WTC11 (cell line): ENCODE measurements around the gene CFAP20. TPM values are rescaled to one million over a fixed set of nuclear protein-coding genes. Genes with fewer than 3 reads are reported as not detected.
"Not testable (repeated sequence)": the region's sequence is repeated elsewhere in the genome, so short reads cannot be mapped to it uniquely, and the experiment has no call there.

ENCODE experiments used
- ATAC-seq: fragments of 200-7000 bp; cut with Tn5 transposase; 2 replicates; pipeline ENCODE4 v1.10.0; 2021; ENCODE audit warnings: mild to moderate bottlenecking, moderate library complexity
- CTCF ChIA-PET: fragments of 300-600 bp; sonication (Branson Sonifier 250); formaldehyde crosslinking; loops from one replicate; lab custom pipeline; 2021; ENCODE audit warnings: antibody characterized with exemption; lab: Charles Lee
- POLR2A ChIA-PET: fragments of 350-600 bp; sonication (Branson Sonifier 250); formaldehyde crosslinking; loops from one replicate; lab custom pipeline; 2021; ENCODE audit warnings: antibody characterized with exemption; lab: Charles Lee
- DNase-seq: peaks from one replicate; pipeline ENCODE4 v3.0.0; 2021; ENCODE audit warnings: low spot score
- H3K27ac Mint-ChIP-seq: 2 replicates; pipeline ENCODE4 v1.8.0; 2021; ENCODE audit warnings: mixed read lengths
- H3K27me3 Mint-ChIP-seq: 2 replicates; pipeline ENCODE4 v1.8.0; 2021; ENCODE audit warnings: low read depth, mild to moderate bottlenecking, moderate library complexity, mixed read lengths
- H3K36me3 Mint-ChIP-seq: 2 replicates; pipeline ENCODE4 v1.8.0; 2021; ENCODE audit warnings: mixed read lengths
- H3K4me1 Mint-ChIP-seq: 2 replicates; pipeline ENCODE4 v1.8.0; 2022; ENCODE audit warnings: mixed read lengths
- H3K4me3 Mint-ChIP-seq: 2 replicates; pipeline ENCODE4 v1.8.0; 2021; ENCODE audit warnings: mild to moderate bottlenecking, moderate library complexity, mixed read lengths
- H3K9me3 Mint-ChIP-seq: 2 replicates; pipeline ENCODE4 v1.8.0; 2021; ENCODE audit warnings: mixed read lengths
- AFF4 ChIP-seq: sonication (generic); formaldehyde crosslinking; IDR thresholded peaks from 2 replicates; pipeline ENCODE4 v1.8.1; 2023; ENCODE audit warnings: mild to moderate bottlenecking, missing genetic modification reagents, borderline replicate concordance
- AR ChIP-seq: fragments of 250-450 bp; sonication (Bioruptor Pico); IDR thresholded peaks from 2 replicates; pipeline ENCODE4 v1.9.0; 2021; ENCODE audit warnings: mild to moderate bottlenecking
- CDX4 ChIP-seq: fragments of 250-450 bp; sonication (Bioruptor Pico); IDR thresholded peaks from 2 replicates; pipeline ENCODE4 v1.9.0; 2021; ENCODE audit warnings: moderate library complexity, mild to moderate bottlenecking, inconsistent platforms, borderline replicate concordance
- CTCF ChIP-seq: fragments of 200-600 bp; IDR thresholded peaks from 2 replicates; pipeline ENCODE4 v1.8.0; 2022; ENCODE audit warnings: antibody characterized with exemption
- GRHL2 ChIP-seq: fragments of 250-450 bp; sonication (Bioruptor Pico); IDR thresholded peaks from 2 replicates; pipeline ENCODE4 v1.8.0; 2022; ENCODE audit warnings: mild to moderate bottlenecking, moderate library complexity; ENCODE audit not compliant: insufficient replicate concordance, severe bottlenecking
- JAZF1 ChIP-seq: fragments of 250-450 bp; sonication (Bioruptor Pico); IDR thresholded peaks from 2 replicates; pipeline ENCODE4 v1.9.0; 2021; ENCODE audit warnings: moderate library complexity, mild to moderate bottlenecking, inconsistent platforms
- JUN ChIP-seq: sonication (generic); formaldehyde crosslinking; IDR thresholded peaks from 2 replicates; pipeline ENCODE4 v1.8.0; 2023; ENCODE audit warnings: mild to moderate bottlenecking, missing genetic modification reagents
- MLX ChIP-seq: sonication (generic); formaldehyde crosslinking; IDR thresholded peaks from 2 replicates; pipeline ENCODE4 v1.8.1; 2023; ENCODE audit warnings: mild to moderate bottlenecking, missing genetic modification reagents, moderate library complexity
- MXD4 ChIP-seq: fragments of 250-450 bp; sonication (Bioruptor Pico); IDR thresholded peaks from 2 replicates; pipeline ENCODE4 v1.8.0; 2021; ENCODE audit warnings: mild to moderate bottlenecking, moderate library complexity, borderline replicate concordance
- NFYB ChIP-seq: sonication (generic); formaldehyde crosslinking; conservative IDR thresholded peaks from 2 replicates; pipeline ENCODE4 v1.8.0; 2022; ENCODE audit warnings: low read depth, missing genetic modification reagents
- RORB ChIP-seq: fragments of 250-450 bp; sonication (Bioruptor Pico); IDR thresholded peaks from 2 replicates; pipeline ENCODE4 v1.9.0; 2021; ENCODE audit warnings: mild to moderate bottlenecking
- SOX15 ChIP-seq: fragments of 250-450 bp; sonication (Bioruptor Pico); IDR thresholded peaks from 2 replicates; pipeline ENCODE4 v1.9.0; 2021; ENCODE audit warnings: mild to moderate bottlenecking
- TEAD1 ChIP-seq: sonication (generic); formaldehyde crosslinking; IDR thresholded peaks from 2 replicates; pipeline ENCODE4 v1.8.0; 2022; ENCODE audit warnings: mild to moderate bottlenecking, missing genetic modification reagents
- ZNF138 ChIP-seq: sonication (generic); formaldehyde crosslinking; conservative IDR thresholded peaks from 2 replicates; pipeline ENCODE4 v1.8.1; 2022; ENCODE audit warnings: mild to moderate bottlenecking, moderate library complexity, missing genetic modification reagents
- ZNF263 ChIP-seq: sonication (generic); formaldehyde crosslinking; IDR thresholded peaks from 2 replicates; pipeline ENCODE4 v1.8.1; 2022; ENCODE audit warnings: low read depth, mild to moderate bottlenecking, moderate library complexity, missing genetic modification reagents
- ZNF317 ChIP-seq: sonication (generic); formaldehyde crosslinking; IDR thresholded peaks from 2 replicates; pipeline ENCODE4 v1.8.1; 2023; ENCODE audit warnings: low read depth, mild to moderate bottlenecking, moderate library complexity, missing genetic modification reagents, borderline replicate concordance
- ZNF512 ChIP-seq: sonication (generic); formaldehyde crosslinking; IDR thresholded peaks from 2 replicates; pipeline ENCODE4 v1.8.1; 2022; ENCODE audit warnings: missing genetic modification reagents, borderline replicate concordance
- total RNA-seq: library from RNA; stranded (reverse); gene quantifications from 3 replicates; pipeline ENCODE4 v1.2.3, GENCODE V29; 2021
- TF ChIP-seq, protein P1 (sequence below): sonication (generic); formaldehyde crosslinking; IDR thresholded peaks from 2 replicates; pipeline ENCODE4 v1.8.1; 2022; ENCODE audit warnings: low read depth, missing genetic modification reagents, borderline replicate concordance
- TF ChIP-seq, protein P2 (sequence below): sonication (generic); formaldehyde crosslinking; IDR thresholded peaks from 2 replicates; pipeline ENCODE4 v1.8.1; 2023; ENCODE audit warnings: mild to moderate bottlenecking, missing genetic modification reagents, moderate library complexity

CFAP20 gene
- total RNA-seq, 1 experiment from 2014 or later = 41.9 TPM

- no peak for TF ChIP-seq ZNF512
- no peak for TF ChIP-seq ZNF263 (CRISPR knock-in tag)
- TF ChIP-seq SOX15 (CRISPR knock-in tag) = no peak
- no peak for TF ChIP-seq JAZF1 (CRISPR knock-in tag)
- no peak for TF ChIP-seq GRHL2 (CRISPR knock-in tag)
- TF ChIP-seq ZNF317 (CRISPR knock-in tag) = no peak
- TF ChIP-seq CTCF = no peak
- no peak for TF ChIP-seq TEAD1 (CRISPR knock-in tag)
Observed at GRCh38 chr16:58082381-58082780, 46.8 kb downstream of the CFAP20 start (continued).

DNA sequence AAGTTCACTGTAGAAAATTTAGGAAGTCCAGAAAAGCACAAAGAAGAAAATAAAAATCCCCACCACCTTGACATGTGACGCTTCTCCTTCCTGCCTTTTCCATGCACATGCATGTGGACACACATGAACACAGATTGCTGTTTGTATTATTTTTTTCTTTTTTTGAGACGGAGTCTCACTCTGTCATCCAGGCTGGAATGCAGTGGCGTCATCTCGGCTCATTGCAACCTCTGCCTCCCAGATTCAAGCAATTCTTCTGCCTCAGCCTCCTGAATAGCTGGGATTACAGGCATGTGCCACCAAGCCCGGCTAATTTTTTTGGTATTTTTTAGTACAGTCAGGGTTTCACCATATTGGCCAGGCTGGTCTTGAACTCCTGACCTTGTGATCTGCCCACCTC is 48.5 kb downstream of the CFAP20 start:
- DNase-seq, H3K4me3 Mint-ChIP-seq, ATAC-seq, H3K27me3 Mint-ChIP-seq, H3K27ac Mint-ChIP-seq, H3K36me3 Mint-ChIP-seq, POLR2A ChIA-PET: not testable (repeated sequence)
- Mint-ChIP-seq H3K9me3 (peaks cover 18% of the 10 kb centered on the region), H3K4me1 (peaks cover 11% of the 10 kb centered on the region)
- CTCF ChIA-PET = interaction anchor here (1.0 to 1.4 kb wide), 2 partner anchors 17 to 47 kb away, joined by 3 to 4 read pairs; no protein-coding TSS in a partner anchor

- peaks cover 6% of the 10 kb centered on the region for H3K36me3 Mint-ChIP-seq
- ATAC-seq (no peak), DNase-seq (no peak)
- H3K27me3 Mint-ChIP-seq = peaks cover 13% of the 10 kb centered on the region
- CTCF ChIA-PET = interaction anchor here (1.0 kb wide), 1 partner anchor 20 kb away, joined by 3 read pairs; no protein-coding TSS in a partner anchor
- POLR2A ChIA-PET = interaction anchor here (0.6 kb wide), 1 partner anchor 85 kb away, joined by 3 read pairs; no protein-coding TSS in a partner anchor
- H3K9me3 Mint-ChIP-seq = peaks cover 26% of the 10 kb centered on the region
- H3K4me1 Mint-ChIP-seq = no peaks in the 10 kb centered on the region
- H3K27ac Mint-ChIP-seq = no peak overlapping the region
- H3K4me3 Mint-ChIP-seq = no peak overlapping the region
- TF ChIP-seq AFF4 (CRISPR knock-in tag) (no peak), MXD4 (CRISPR knock-in tag) (no peak), MLX (CRISPR knock-in tag) (no peak), JUN (CRISPR knock-in tag) (no peak), CDX4 (CRISPR knock-in tag) (no peak), RORB (CRISPR knock-in tag) (no peak), AR (no peak), NFYB (CRISPR knock-in tag) (no peak), ZNF138 (CRISPR knock-in tag) (no peak)
- TF ChIP-seq, protein P1, sequence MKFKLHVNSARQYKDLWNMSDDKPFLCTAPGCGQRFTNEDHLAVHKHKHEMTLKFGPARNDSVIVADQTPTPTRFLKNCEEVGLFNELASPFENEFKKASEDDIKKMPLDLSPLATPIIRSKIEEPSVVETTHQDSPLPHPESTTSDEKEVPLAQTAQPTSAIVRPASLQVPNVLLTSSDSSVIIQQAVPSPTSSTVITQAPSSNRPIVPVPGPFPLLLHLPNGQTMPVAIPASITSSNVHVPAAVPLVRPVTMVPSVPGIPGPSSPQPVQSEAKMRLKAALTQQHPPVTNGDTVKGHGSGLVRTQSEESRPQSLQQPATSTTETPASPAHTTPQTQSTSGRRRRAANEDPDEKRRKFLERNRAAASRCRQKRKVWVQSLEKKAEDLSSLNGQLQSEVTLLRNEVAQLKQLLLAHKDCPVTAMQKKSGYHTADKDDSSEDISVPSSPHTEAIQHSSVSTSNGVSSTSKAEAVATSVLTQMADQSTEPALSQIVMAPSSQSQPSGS (CRISPR knock-in tag) = no peak
- TF ChIP-seq, protein P2, sequence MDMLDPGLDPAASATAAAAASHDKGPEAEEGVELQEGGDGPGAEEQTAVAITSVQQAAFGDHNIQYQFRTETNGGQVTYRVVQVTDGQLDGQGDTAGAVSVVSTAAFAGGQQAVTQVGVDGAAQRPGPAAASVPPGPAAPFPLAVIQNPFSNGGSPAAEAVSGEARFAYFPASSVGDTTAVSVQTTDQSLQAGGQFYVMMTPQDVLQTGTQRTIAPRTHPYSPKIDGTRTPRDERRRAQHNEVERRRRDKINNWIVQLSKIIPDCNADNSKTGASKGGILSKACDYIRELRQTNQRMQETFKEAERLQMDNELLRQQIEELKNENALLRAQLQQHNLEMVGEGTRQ (CRISPR knock-in tag) = no peak
Observed at GRCh38 chr16:58077796-58078195, 51.4 kb downstream of the CFAP20 start.
